Ascending aorta (tissue), 2 donors: ENCODE results near the gene SMIM30. TPM values are rescaled to one million over a fixed set of nuclear protein-coding genes. Genes with fewer than 3 reads are reported as not detected.

Source experiments
- DNase-seq, 2 donors: peaks; one replicate each; pipeline ENCODE4 v3.0.0-alpha.2; 2019; ENCODE audit warnings: low spot score in 2 of 2
- H3K27ac ChIP-seq, 2 donors: fragments of 200-600 bp; sonication (generic); one replicate each; pipeline ENCODE4 v1.5.1; 2016 to 2017; ENCODE audit warnings: mild to moderate bottlenecking in 1 of 2
- H3K27me3 ChIP-seq: fragments of 200-600 bp; sonication (generic); one replicate; pipeline ENCODE4 v1.5.1; 2017
- H3K36me3 ChIP-seq, 2 donors: fragments of 200-600 bp; sonication (generic); one replicate each; pipeline ENCODE4 v1.5.1; 2016
- H3K4me1 ChIP-seq, 2 donors: fragments of 200-600 bp; sonication (generic); one replicate each; pipeline ENCODE4 v1.5.1; 2016 to 2017; ENCODE audit warnings: mild to moderate bottlenecking in 1 of 2
- H3K4me3 ChIP-seq, 2 donors: fragments of 200-600 bp; sonication (generic); one replicate each; pipeline ENCODE4 v1.5.1; 2016 to 2017; ENCODE audit warnings: mild to moderate bottlenecking in 1 of 2
- H3K9me3 ChIP-seq, 2 donors: fragments of 200-600 bp; sonication (generic); one replicate each; pipeline ENCODE4 v1.5.1; 2016
- CTCF ChIP-seq, 3 experiments: fragments of 200-600 bp in 2 of 3; fragments of 450-650 bp in 1 of 3; sonication (generic) in 2 of 3; IDR thresholded peaks; one replicate each; pipeline ENCODE4 v1.5.1; 2016 to 2019; ENCODE audit warnings: antibody characterized with exemption in 3 of 3, mild to moderate bottlenecking in 1 of 3, moderate library complexity in 1 of 3
- intact Hi-C: fragments of 100-400 bp; cut with DNase I; formaldehyde crosslinking; loops from one replicate; pipeline ENCODE4 v1.15.1; 2023
- total RNA-seq: library from RNA; depleted of rRNA; stranded (reverse); fragments of >200 nt; gene quantifications from one replicate; pipeline ENCODE4 v1.1.0, GENCODE V29; 2016

The SMIM30 gene
- total RNA-seq, 1 donor from 2014 or later: 35.2 TPM

GRCh38 chr7:113099284-113099919 is 19.0 kb downstream of the SMIM30 start:
- Histone ChIP-seq H3K4me1 (no peaks in the 10 kb centered on the region), H3K4me3 (no peak overlapping the region), H3K9me3 (no peaks in the 10 kb centered on the region), H3K27me3 (no peaks in the 10 kb centered on the region), H3K27ac (no peak overlapping the region), H3K36me3 (no peaks in the 10 kb centered on the region)
- DNase-seq: no peak
- intact Hi-C loops: no loop called here
- TF ChIP-seq CTCF (IDR thresholded peaks at IDR 0.05): no peak

- intact Hi-C loops: no loop called here
- TF ChIP-seq CTCF (IDR thresholded peaks at IDR 0.05): no peak
- H3K27ac ChIP-seq: no peak overlapping the region
- no peak overlapping the region for H3K4me3 ChIP-seq
- H3K27me3 ChIP-seq: no peaks in the 10 kb centered on the region
- no peaks in the 10 kb centered on the region for H3K4me1 ChIP-seq
- no peak for DNase-seq
- H3K36me3 ChIP-seq: no peaks in the 10 kb centered on the region
- no peaks in the 10 kb centered on the region for H3K9me3 ChIP-seq
Measured at GRCh38 chr7:113094517-113095249, 23.7 kb downstream of the SMIM30 start.

- intact Hi-C loops: no loop called here
- no peaks in the 10 kb centered on the region for H3K9me3 ChIP-seq
- no peak overlapping the region for H3K4me3 ChIP-seq
- H3K4me1 ChIP-seq: no peaks in the 10 kb centered on the region
- no peaks in the 10 kb centered on the region for H3K36me3 ChIP-seq
- TF ChIP-seq CTCF (IDR thresholded peaks at IDR 0.05): no peak
- DNase-seq: no peak
- H3K27ac ChIP-seq: no peak overlapping the region
- no peaks in the 10 kb centered on the region for H3K27me3 ChIP-seq
Measured at GRCh38 chr7:113093561-113093960, 24.8 kb downstream of the SMIM30 start.

GRCh38 chr7:113092762-113093161 is 25.6 kb downstream of the SMIM30 start:
- no peak for TF ChIP-seq CTCF (IDR thresholded peaks at IDR 0.05)
- Histone ChIP-seq H3K27me3 (no peaks in the 10 kb centered on the region), H3K27ac (no peak overlapping the region), H3K4me3 (no peak overlapping the region), H3K4me1 (no peaks in the 10 kb centered on the region), H3K9me3 (no peaks in the 10 kb centered on the region), H3K36me3 (no peaks in the 10 kb centered on the region)
- no peak for DNase-seq
- intact Hi-C loops: no loop called here

GRCh38 chr7:113087071-113087998 is 31.0 kb downstream of the SMIM30 start:
- Histone ChIP-seq H3K27ac (peak overlapping the region; percentile 54 to 61), H3K36me3 (no peaks in the 10 kb centered on the region), H3K27me3 (no peaks in the 10 kb centered on the region), H3K9me3 (no peaks in the 10 kb centered on the region), H3K4me1 (peaks cover 0 to 3% of the 10 kb centered on the region in 2 donors), H3K4me3 (peak overlapping the region; percentile 5 to 67)
- TF ChIP-seq CTCF (IDR thresholded peaks at IDR 0.05): no peak
- no peak for DNase-seq
- intact Hi-C loops: loop anchor here (2.0 to 10.0 kb wide), 3 partner anchors 149 to 335 kb away; partner anchors contain the start of gene TMEM168
